HL-60/S4 treated with phorbol 12-myristate 13-acetate at 8.2 ng/mL for 4 days and 3 days (cell line): Measurements from ENCODE around the gene SAMD4A.
"Not testable (repeated sequence)": the region's sequence is repeated elsewhere in the genome, so short reads cannot be mapped to it uniquely, and the experiment has no call there.

Source experiments
- in situ Hi-C: fragments of 300-500 bp; cut with MboI; formaldehyde crosslinking; loops from 2 replicates; pipeline ENCODE4 v1.15.0; 2022; ENCODE audit warnings: low sequenced_read_pairs

Gene SAMD4A

DNA sequence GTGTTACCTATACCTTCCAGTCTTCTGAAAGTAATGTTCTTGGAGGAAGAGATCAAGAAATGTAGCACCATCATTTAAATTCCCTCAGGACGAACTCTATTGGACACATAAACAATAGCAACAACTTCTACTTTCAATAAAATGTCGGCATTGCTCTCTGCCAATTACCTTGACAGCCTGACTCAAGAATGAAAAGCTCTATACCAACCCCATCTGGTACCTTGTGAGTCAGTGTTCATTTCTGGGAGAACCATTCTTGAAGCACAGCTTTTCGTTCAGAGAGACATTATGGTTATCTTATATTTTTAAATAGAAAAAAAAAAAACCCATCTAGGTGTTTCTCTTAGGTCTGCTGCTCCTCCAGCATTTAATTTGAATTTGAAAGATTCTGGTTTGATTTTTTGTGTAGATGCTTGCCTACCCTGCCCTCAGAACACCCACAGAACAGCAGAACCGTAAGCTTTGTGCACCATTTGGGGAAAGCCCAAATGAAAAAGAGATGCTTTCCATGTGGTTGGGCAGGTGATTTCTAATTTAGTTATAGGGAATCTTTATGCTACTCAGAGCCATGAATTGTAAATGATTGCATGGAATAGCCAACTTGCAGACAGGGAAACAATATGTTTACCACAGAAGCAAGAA lies 156.0 kb downstream of the SAMD4A start:
- in situ Hi-C loops: no loop called here

DNA sequence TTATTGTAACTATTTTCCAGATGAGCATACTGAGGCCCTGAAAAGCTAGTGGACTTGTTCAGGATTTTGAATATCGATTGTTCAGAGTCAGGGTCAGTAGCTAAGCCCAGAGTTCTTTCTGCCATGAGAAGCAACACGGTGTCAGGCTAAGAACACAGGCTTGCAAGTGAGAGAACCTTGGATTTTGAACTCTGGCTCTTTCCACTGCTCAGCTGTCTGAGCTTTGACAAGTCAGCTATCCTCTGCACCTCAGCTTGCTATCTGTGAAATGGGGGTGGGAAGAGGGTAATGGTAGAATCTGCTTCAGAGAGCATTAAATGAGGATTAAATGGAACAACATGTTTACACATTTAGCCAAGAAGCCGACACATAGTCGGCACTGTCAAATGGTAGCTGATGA lies 157.2 kb downstream of the SAMD4A start:
- in situ Hi-C loops: no loop called here

DNA sequence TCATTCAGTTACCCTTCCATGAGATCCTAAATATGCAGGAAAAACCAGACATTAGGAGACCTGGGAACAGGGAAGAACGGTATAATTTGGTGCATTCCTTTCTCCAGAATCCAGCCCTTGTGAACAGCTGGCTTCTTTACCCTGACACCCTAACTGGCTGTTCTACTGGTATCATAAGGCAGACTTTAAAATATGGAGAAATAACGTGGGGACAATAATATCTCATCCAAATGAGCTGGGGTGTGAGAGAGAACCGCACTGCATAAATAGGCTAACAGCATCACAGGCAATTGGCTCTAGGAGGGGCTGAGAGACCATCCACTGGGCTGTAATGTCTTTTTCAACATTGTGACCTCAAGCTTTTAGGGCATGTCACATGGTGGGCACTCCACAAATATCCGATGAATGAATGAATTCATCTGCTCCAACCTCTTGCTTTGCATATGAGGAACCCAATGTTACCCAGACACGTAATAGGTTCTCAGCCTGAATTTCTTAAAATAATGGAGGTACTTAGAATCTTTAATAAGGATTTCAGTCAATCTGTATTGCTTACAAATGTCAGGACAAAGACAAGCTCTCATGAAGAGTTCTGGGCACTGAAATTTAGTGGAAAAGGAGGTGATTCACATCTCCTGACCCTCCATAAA lies 157.9 kb downstream of the SAMD4A start:
- in situ Hi-C loops: no loop called here

DNA sequence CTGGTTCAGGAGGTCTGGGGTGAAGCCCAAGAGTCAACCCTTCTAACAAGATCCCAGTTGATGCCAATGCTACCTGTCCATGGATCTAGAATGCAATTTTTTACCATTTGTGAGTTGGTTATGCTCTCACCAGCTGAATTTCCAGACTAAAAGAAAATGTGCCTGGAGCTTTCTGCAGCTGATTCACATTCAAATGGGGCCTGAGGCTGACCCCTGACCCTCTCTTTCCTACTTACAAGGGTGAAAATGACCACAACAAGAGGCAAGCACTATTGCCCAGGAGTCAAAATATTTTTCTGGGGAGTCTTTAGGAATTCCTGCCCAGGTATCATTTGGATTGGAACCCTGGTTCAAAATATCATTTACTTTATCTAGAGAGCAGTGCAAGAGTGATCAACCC lies 159.1 kb downstream of the SAMD4A start:
- in situ Hi-C loops: no loop called here

DNA sequence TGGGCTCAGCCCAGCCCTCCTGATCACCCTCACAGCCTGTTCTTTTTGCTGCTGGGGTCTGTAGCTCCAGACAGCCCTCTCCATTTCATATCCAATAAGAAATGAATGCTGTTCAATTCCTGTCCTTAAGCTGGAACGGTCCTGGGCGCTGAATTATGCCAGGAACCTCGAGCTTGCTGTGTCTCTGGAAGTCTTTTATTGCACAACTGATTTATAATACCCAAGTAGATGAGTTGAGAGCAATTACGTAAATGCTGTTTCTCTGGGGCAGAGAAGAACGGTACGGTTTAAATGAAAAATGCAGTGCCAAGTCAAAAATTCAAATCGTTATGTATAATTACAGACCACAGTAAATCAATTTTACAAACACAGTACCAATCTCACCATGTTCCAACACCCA lies 161.0 kb downstream of the SAMD4A start:
- in situ Hi-C loops: no loop called here

DNA sequence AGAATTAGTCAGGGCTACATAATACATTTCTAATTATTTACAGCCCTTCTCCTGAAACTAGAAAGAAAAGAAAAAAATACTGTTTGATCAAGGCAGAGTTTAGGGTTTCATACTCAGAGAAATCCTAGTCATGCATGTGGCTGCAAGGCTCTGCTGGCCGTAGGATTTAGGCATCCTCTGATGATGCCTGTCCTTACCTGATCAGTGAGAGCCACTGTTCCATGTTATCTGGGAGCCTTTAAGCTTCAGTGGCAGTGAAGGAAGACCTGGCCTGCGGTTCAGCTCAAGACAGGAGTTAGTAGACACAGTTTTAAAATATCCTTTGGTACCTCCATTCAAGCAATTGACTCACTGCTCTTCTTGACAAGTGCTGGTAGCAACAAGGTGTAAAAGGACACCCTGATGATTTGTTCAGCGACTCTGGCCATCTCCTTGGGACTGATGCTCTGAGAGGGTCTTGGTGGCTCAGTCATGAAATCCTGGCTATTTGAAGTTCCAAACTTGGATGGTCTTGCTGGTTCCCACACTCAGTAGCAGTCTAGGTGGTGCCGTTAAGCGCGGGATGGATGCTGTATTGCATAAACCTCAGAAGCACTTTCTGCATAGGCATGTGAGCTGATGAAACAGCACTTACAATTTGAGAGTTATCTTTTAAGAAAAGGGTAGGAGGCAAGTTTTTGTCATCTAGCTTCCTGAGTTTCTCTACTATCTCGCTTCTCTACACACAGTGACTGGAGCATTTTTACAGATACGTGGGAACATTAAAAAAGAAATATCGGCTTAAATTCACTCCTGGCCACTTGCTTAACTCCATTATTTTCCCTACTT lies 162.0 kb downstream of the SAMD4A start:
- in situ Hi-C loops: no loop called here

DNA sequence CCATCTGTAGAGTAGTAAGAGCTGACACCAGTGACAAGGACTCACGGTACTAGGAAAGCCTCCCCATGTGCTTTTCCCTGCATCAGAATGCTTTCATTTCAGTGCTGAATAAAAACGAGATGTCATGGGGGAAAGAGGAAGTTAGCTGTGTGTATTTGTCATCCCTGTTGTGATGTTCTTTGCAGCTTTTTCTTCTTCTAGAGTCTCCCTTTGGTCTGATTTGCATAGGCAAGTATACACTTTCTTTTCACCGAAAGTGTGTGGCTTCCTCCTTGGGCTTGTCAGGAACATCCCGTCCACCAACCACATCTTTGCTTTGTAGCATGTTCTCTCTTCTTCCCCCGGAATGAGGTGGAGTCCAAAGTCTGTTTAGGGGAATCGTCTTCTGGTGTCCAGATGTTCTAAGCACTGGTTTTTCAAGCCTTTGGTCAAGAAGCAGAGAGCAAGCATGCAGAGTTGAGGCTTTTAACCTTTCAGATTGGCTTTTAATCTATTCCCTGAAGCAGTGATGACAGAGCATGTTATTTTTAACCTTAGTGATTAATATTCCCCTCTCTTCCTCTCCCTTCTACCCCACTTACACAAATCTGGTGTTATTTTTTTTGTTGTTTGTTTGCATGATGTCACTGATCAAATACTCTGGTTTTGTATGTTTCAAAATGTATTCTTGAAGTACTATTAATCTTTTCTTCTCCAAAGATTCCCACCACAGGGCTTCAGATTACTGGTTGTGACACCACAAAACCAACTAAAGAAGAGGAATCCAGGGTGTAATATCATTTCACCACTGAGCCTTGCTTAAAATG lies 163.4 kb downstream of the SAMD4A start:
- in situ Hi-C loops: no loop called here

DNA sequence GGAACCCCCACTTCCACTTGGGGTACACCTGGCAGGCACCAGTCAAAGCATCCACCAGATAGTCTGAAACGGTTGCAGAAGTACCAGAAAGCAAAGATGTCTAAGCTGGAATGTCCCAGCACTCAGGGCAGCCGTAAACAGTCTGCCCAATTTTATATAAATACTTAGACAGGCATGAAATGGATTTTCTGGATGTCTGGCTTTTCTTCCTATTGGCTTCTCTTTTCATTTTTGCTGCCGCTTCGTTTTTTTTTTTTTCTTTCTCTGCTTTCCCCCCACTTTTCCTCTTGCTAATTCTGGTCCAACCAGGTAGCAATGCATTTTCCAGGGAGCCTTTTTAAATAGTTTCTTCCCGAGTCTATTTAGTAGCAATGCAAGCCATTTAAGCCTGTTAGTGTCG lies 168.0 kb downstream of the SAMD4A start:
- in situ Hi-C loops: no loop called here

DNA sequence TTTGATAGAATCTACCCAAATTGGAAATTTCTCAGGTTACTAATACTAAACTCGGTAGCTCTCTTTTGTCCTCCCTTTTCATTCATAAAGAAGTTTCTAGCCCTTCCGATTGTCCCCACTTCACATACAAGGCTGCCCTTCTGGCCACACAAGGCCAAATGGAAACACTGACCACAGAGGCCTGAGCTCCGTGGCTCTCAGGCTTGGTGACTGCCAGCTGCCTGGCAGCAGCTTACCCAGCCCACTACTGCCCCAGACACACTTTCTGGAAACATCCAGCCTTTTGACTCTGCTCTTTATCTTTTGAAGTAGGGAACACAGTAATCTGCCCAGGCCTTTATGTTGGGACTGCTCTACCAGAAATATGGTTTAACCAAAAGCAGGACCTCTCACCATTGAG lies 168.5 kb downstream of the SAMD4A start:
- in situ Hi-C loops: no loop called here

DNA sequence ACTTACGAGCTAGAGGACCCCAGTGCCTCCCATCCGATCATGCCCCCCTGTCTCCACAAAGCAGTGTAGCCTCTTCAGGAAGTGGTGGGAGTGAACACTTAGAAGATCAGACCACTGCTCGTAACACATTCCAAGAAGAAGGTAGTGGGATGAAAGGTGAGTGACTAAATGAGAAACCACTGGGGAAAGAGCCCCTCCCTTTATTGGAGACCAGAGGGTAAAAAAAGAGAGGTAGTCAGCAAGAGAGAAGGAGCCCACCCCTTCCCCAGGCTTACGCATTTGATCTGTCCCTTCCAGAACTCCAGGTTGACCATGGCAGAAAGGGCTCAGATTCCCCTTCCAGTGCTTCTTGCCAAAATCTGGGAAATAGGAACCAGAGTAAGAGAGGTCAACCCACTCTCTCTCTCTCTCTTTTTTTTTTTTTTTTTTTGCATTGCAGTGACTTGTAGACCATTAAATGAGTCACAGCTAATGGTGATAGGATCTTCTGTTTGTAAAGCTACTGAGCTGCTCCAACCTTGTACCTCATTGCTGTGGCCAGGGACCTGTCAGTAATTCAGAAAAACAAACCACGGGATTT lies 170.3 kb downstream of the SAMD4A start:
- in situ Hi-C loops: no loop called here

DNA sequence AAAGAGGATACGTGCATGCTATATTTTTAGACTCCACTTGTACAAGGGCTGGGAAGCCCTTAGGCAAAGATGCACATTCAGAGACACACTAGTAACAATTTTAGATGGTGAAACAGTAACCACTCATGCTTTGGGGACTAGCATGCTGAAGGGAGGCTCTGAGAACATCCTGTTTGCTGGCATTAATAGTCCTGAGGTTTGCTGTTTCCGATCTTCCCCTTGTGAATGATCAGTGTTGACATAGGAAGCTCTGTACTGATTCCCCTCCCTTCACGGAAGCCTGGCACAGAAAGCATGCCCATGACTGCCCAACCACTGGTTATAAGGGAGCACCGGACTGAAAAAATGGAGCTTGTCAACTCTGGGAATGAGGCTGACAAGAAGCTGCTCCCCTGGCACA lies 171.1 kb downstream of the SAMD4A start:
- in situ Hi-C loops: no loop called here

DNA sequence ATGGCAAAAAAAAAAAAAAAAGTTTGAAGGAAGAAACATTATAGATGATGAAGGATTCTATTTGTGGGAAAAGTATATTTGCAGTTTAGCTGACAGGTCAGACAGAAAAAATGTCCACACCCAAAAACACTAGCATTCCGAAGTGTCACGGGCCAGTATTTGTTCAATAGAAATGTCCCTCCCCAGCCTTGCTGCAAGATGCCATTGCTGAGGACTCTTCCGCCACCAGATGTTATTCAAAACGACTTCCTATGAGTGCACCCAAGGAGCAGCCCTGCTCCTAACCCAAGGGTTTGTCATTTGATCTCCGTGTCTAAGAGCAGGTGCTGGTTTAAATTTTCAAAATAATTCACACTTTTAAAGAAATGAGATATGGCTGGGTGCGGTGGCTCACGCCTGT lies 172.6 kb downstream of the SAMD4A start:
- in situ Hi-C loops: no loop called here

DNA sequence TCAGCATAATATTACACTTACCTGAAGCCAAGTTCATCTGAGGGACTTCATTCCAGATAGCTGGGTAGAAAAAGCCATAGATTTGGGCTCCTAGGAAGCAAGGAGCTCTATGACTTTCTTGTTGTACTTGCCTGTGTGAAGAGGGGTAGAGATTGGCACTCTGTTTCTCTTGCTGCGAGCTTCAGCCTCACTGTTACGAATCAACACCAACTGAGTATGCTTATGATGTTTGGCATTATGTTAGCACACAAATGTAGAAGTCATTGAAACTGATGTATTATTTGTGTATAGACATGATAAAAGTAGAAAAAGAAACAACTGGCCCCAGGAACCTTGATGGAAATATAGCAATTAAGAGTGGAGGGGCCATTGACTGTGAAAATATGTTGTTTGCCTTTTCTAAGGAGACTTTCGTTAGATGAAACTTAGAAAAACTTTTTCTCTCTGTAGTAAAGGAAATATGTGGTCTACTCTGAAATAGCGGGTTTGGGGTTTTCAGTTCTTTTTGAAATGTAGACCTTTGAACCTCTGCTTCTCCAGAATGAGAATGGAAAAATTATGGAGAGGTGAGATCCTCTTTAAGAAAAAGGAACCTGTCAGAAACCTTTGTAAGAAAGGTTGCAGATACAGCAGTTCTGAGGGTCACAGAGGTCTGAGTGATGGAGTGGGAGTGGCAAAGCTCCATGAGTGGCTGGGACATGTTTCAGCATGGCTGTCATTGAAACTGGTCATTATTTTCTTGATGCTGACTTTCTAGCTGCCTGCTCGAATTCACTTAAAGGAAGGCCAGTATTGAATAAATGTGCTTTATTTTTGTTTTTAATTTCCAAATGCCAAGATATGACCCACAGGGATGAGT lies 175.8 kb downstream of the SAMD4A start:
- in situ Hi-C loops: no loop called here

DNA sequence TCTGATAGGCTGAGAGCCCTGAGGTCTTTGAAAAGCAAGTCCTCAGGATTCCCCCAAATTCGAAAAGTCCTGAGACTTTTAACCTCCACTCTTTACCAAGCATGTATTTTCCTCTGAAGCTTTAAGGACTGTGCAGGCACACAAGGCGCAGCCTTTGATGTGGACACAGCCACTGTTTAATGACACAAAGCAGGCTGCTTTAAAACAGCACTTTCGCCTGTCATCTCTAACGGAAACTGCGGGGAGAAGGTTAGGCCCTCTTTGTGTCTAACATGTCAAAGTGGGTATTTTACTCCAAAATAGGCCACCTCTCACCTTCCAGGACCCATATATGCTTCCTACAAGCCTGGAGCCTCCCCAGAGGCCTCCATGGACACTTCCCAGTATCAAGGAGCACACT lies 176.5 kb downstream of the SAMD4A start:
- in situ Hi-C loops: no loop called here

DNA sequence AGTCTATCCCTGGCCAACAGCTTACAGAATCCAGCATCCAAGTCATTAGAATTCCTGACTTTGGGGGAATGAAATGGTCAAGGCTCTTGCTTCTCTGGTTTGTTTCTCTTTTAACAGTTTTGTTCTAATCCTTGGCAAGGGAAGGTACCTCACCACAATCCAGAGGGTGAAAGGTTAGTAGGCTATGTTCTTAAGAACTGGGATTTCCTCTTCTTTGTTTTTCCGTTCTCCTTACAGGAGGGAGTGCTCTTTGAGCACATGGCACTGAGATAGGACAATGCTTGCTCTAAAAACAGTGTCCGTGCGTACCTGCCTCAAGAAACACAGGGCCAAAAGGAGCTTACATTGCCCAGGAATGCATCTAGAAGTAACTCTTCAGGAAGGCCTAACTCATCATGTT lies 179.1 kb downstream of the SAMD4A start:
- in situ Hi-C loops: no loop called here

DNA sequence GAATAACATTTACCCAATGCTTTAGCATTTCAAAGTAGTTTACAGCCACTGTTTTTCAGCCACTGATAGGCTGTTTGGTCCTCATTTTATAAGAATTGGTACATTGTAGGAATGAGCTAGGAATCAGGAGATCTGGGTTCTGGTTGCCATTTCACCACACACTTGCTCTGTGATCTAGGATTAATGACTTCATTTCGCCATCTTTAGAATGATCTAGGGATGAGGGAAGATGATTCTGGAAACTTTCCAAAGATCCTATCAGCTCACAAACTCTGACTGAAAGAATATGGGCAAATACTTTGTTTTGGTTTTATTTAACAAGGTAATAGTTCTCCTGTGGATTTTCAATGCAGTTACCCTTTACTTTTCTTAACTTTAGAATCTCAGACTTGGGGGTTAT lies 180.7 kb downstream of the SAMD4A start:
- in situ Hi-C loops: no loop called here

DNA sequence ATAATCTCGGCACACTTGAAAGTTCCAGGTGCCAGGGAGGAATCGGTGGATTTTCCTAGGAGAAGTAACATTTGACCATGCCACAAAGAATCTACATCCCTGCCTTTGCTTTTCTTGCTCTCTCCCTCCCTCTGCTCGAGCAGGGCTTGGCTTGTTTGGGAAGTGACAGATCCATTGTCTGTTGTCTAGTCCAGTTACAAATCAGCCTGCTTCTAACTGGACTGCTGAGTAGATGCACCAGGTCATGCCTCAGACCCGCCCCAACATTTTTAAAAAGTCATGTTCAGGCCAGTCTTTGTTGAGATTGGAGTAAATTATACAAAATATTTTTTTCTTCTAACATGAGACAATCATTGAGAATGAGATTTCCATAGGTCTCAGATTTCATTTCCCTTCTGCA lies 182.3 kb downstream of the SAMD4A start:
- in situ Hi-C loops: no loop called here

DNA sequence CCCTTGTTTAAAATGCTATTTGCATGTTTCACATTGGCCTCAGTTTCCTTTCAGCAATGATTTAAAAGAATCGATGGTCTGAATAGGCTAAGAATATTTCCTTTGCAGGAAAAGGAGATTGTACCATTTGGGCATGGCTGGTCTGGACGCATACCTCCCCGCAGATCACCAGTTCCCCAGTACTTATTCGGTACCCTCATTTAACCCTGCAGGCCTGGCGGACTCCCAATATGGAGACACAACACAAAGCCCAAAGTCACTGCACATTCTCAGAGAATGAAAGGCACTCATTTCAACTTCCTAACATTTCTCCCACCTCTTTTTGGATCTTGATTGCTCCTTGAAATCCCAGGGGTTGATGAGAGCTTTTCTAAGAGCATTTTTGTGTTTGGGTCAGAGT lies 182.8 kb downstream of the SAMD4A start:
- in situ Hi-C loops: no loop called here

DNA sequence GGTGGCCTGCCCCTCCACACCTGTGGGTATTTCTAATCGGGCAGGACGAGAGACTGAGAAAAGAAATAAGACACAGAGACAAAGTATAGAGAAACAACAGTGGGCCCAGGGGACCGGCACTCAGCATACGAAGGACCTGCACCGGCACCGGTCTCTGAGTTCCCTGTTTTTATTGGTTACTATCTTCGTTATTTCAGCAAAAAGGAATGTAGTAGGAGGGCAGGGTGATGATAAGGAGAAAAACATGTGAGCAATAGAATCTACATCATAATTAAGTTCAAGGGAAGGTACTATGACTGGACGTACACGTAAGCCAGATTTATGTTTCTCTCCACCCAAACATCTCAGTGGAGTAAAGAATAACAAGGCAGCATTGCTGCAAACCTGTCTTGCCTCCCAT lies 185.7 kb downstream of the SAMD4A start:
- in situ Hi-C loops: not testable (repeated sequence)

DNA sequence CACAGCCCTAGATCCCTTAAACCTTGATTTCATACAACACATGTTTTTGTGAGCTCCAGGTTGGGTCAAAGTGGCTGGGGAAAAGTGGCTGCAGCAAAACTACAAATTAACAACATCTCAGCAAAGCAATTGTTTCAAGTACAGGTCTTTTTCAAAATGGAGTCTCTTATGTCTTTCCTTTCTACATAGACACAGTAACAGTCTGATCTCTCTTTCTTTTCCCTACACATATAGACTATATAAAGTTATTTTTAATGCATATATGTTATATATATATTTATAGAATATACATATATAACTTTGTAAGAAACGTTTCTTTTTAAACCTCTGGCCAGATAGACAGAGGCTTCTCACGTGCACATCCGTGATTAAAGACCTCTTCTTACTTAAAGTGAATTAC lies 186.5 kb downstream of the SAMD4A start:
- in situ Hi-C loops: not testable (repeated sequence)
